BJ (cell line): Measurements from ENCODE around the gene TBC1D2. TPM values are rescaled to one million over a fixed set of nuclear protein-coding genes. Genes with fewer than 3 reads are reported as not detected.

ENCODE experiments used
- CTCF ChIA-PET: fragments of 350-600 bp; formaldehyde crosslinking; extraction: SDS; loops from one replicate; lab custom pipeline; 2021; ENCODE audit warnings: antibody characterized with exemption, inconsistent platforms; lab: Yijun Ruan, JAX
- POLR2A ChIA-PET: fragments of 300-600 bp; sonication (Branson Sonifier 250); formaldehyde crosslinking; extraction: SDS; loops from one replicate; lab custom pipeline; 2021; ENCODE audit warnings: antibody characterized with exemption; lab: Charles Lee
- DNase-seq: peaks from one replicate; pipeline ENCODE4 v3.0.0-alpha.2; 2011; ENCODE audit warnings: low read depth
- H3K27me3 ChIP-seq: 2 replicates; pipeline ENCODE4 v1.6.0; 2011; ENCODE audit warnings: low read length; ENCODE audit not compliant: control insufficient read depth, insufficient read depth
- H3K36me3 ChIP-seq: 2 replicates; pipeline ENCODE4 v1.5.1; 2011; ENCODE audit warnings: low read length; ENCODE audit not compliant: control insufficient read depth, insufficient read depth
- H3K4me3 ChIP-seq: 2 replicates; pipeline ENCODE4 v1.5.1; 2011; ENCODE audit warnings: low read depth, mild to moderate bottlenecking, control low read depth, low read length
- polyA plus RNA-seq: library from polyadenylated mRNA; depleted of rRNA; stranded (reverse); fragments of >200 nt; gene quantifications from 2 replicates; pipeline ENCODE4 v1.2.3, GENCODE V29; 2011
- TF ChIP-seq, protein P1 (sequence below): IDR thresholded peaks from 2 replicates; pipeline ENCODE4 v1.5.1; 2011; ENCODE audit warnings: low read depth, mild to moderate bottlenecking, control low read depth, inconsistent platforms, low read length, moderate library complexity; ENCODE audit not compliant: insufficient read depth

TBC1D2 gene
- polyA plus RNA-seq, 1 experiment = 70.3 TPM

DNA sequence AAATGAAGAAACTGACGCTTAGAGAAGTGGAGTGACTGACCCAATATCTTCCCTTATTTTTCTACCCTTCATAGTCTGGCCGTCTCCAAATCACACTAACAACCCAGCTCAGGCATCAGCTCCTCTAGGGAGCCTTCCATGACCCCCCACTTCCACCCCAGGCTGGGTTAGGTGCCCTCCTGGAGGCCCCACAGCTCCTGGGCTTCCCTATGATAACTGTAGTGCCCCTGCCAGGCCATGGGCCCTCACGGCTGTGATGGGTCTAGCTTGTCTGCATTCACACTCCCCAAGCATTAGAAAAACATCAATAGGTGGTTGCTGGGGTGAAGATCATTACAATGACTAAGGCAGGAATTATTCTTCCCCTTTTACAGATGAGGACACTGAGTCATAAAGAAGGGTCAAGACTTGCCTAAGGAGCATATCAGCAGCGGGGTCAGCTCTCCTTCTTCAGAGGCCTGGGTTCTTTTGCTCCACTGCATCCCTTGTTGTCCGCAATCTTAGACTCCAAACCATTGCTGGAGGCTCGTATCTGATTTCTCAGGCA is 70.4 kb downstream of the TBC1D2 start:
- CTCF ChIA-PET = no interaction called here
- H3K36me3 ChIP-seq = no peaks in the 10 kb centered on the region

GRCh38 chr9:98184326-98184725 is 71.1 kb downstream of the TBC1D2 start:
- ChIA-PET POLR2A (no interaction called here), CTCF (no interaction called here)
- Histone ChIP-seq H3K4me3 (no peak overlapping the region), H3K36me3 (no peaks in the 10 kb centered on the region), H3K27me3 (no peaks in the 10 kb centered on the region)
- DNase-seq = no peak
- TF ChIP-seq, protein P1, sequence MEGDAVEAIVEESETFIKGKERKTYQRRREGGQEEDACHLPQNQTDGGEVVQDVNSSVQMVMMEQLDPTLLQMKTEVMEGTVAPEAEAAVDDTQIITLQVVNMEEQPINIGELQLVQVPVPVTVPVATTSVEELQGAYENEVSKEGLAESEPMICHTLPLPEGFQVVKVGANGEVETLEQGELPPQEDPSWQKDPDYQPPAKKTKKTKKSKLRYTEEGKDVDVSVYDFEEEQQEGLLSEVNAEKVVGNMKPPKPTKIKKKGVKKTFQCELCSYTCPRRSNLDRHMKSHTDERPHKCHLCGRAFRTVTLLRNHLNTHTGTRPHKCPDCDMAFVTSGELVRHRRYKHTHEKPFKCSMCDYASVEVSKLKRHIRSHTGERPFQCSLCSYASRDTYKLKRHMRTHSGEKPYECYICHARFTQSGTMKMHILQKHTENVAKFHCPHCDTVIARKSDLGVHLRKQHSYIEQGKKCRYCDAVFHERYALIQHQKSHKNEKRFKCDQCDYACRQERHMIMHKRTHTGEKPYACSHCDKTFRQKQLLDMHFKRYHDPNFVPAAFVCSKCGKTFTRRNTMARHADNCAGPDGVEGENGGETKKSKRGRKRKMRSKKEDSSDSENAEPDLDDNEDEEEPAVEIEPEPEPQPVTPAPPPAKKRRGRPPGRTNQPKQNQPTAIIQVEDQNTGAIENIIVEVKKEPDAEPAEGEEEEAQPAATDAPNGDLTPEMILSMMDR = no peak

More for the DNA sequence above, 70.4 kb downstream of the TBC1D2 start:
- TF ChIP-seq, protein P1 = no peak
- Histone ChIP-seq H3K27me3 (no peaks in the 10 kb centered on the region), H3K4me3 (no peak overlapping the region)
- POLR2A ChIA-PET = no interaction called here
- no peak for DNase-seq

DNA sequence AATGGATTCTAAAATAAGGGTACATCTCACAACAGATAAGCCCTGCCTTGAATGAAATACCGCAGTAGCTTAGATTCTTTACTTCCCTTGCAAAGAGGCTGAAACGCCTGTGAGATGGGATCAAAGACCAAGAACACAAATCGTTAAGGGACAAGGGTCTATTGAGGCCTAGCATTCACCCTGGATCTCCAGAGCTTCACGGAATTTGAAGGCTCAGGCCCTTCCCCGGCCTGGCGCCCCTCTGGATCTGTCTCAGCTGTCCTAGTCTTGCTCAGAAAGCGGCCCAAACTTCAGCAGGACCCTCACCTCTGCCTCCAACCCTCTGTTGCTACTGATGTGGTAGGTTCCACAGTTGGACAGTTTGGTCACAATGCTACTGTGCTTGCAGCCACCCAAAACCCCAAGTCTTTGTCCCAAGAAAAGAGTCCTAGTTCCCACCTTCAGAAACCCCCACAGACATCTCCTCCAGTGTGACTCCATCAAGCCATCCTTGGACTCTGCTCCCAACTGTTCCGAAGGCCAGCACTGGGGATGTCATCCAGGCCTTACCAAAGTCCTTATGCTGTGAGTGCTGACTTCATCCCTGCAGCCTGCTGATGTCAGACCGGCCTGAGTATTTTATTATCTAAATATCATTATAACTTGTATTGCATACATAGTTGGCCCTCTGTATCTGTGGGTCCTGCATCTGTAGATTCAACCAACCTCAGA is 72.4 kb downstream of the TBC1D2 start:
- no peak for DNase-seq
- TF ChIP-seq, protein P1 = no peak
- Histone ChIP-seq H3K4me3 (no peak overlapping the region), H3K27me3 (no peaks in the 10 kb centered on the region), H3K36me3 (no peaks in the 10 kb centered on the region)
- CTCF ChIA-PET = interaction anchor here (1.1 kb wide), 1 partner anchor 10 kb away, joined by 7 read pairs; the partner anchor contains the start of gene CORO2A
- POLR2A ChIA-PET = no interaction called here

DNA sequence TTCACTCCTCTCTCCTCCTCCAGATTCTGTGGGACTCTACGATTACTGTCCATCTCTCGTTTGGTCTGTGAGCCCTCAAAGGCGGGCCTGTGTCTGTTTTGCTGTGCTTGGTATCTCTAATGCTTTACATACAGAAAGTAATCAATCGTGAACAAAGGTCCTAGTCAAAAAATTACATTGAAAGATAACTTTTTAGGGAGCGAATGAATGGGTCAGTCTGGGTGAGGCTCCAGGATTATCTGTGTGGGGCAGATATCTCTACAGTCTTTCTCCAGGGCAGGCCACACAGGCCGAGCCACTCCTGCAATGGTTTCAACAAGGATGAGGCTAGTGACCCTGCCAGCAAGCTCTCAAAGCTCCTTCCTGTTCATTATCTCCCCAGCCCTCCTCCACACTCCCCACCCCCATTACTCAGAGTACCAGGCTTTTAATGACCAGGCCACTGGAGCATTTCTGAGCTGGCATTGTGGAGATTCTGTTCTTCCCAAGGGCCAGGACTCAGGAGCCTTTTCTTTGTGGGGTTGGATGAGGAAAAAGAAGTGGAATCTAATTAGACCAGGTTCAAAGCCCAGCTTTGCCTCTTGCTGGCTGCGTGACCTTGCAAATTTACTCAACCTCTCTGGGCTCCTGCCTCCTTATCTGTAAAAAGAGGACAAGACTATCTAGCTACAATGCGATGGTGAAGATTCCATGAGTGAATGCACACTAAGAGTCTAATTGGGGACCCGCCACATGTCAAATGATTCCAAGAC is 73.2 kb downstream of the TBC1D2 start:
- ChIA-PET CTCF (interaction anchor here (1.1 kb wide), 1 partner anchor 11 kb away, joined by 7 read pairs; the partner anchor contains the start of gene CORO2A), POLR2A (no interaction called here)
- DNase-seq = no peak
- Histone ChIP-seq H3K27me3 (no peaks in the 10 kb centered on the region), H3K36me3 (no peaks in the 10 kb centered on the region), H3K4me3 (no peak overlapping the region)
- TF ChIP-seq, protein P1 = no peak

DNA sequence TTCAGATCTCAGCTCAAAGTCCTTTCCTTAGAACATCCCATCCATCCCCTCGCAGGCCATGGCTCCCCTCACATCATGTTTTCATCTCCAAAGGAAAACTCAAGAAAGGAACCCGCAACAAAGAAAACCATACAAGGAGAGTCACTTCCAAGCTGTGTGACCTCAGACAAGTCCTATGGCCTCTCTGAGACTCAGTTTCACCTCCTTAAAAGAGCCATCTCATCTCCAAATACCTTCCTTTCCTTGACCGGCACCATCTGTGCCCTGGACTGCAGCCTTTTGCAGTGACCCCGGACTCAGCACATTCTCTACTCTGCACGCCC is 73.7 kb downstream of the TBC1D2 start:
- ChIA-PET CTCF (interaction anchor here (1.1 kb wide), 1 partner anchor 11 kb away, joined by 7 read pairs; the partner anchor contains the start of gene CORO2A), POLR2A (no interaction called here)
- TF ChIP-seq, protein P1 = no peak
- Histone ChIP-seq H3K36me3 (no peaks in the 10 kb centered on the region), H3K27me3 (no peaks in the 10 kb centered on the region), H3K4me3 (no peak overlapping the region)
- DNase-seq = no peak
